ENCODE results near the gene WNK2.

DNA sequence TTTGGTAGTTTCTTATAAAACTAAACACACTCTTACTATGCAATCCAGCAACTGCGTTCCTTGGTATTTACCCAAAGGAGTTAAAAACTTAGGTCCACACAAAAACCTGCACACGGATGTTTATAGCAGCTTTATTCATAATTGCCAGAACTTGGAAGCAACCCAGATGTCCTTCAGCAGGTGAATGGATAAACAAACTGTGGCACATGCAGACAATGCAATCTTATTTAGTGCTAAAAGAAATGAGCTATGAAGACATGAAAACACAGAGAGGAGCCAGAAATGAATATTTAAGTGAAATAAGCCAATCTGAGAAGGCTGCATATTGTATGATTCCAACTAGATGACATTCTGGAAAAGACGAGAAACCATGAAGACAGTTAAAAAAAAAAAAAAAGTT is 10.7 kb downstream of the WNK2 start:
- TF ChIP-seq, protein P1, sequence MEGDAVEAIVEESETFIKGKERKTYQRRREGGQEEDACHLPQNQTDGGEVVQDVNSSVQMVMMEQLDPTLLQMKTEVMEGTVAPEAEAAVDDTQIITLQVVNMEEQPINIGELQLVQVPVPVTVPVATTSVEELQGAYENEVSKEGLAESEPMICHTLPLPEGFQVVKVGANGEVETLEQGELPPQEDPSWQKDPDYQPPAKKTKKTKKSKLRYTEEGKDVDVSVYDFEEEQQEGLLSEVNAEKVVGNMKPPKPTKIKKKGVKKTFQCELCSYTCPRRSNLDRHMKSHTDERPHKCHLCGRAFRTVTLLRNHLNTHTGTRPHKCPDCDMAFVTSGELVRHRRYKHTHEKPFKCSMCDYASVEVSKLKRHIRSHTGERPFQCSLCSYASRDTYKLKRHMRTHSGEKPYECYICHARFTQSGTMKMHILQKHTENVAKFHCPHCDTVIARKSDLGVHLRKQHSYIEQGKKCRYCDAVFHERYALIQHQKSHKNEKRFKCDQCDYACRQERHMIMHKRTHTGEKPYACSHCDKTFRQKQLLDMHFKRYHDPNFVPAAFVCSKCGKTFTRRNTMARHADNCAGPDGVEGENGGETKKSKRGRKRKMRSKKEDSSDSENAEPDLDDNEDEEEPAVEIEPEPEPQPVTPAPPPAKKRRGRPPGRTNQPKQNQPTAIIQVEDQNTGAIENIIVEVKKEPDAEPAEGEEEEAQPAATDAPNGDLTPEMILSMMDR (IDR thresholded peaks at IDR 0.05), result no peak
- TF ChIP-seq EZH2phosphoT487 (IDR thresholded peaks at IDR 0.05) (no peak), EZH2 (IDR thresholded peaks at IDR 0.05) (no peak)

All from neural progenitor cell (in vitro differentiated cells).